ENCODE measurements around the gene C22orf31. TPM values are rescaled to one million over a fixed set of nuclear protein-coding genes. Genes with fewer than 3 reads are reported as not detected.

Gene C22orf31
- total and polyA plus RNA-seq, 2 experiments from 2014 or later: 0.36 TPM; not detected in 1

DNA sequence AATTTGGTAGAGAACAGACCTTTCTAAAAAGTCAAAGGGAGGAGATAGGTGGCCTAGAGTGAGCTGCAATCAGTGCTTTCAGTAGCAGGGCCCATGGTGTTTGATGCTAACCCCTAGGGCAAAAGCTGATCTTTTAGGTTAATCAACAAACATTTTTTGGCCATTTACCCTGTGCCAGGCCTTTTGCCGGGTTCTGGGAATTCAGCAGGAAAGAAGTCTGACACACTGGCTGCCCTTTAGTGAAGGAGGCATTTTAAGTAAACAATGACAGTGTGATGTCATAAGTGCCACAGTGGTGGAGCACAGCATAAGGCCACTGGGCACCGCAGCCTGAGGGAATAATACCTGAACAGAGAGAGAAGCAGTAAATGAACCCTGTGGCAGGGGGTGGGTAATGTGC lies 29.0 kb downstream of the C22orf31 start (continued):
- TF ChIP-seq, protein P1, sequence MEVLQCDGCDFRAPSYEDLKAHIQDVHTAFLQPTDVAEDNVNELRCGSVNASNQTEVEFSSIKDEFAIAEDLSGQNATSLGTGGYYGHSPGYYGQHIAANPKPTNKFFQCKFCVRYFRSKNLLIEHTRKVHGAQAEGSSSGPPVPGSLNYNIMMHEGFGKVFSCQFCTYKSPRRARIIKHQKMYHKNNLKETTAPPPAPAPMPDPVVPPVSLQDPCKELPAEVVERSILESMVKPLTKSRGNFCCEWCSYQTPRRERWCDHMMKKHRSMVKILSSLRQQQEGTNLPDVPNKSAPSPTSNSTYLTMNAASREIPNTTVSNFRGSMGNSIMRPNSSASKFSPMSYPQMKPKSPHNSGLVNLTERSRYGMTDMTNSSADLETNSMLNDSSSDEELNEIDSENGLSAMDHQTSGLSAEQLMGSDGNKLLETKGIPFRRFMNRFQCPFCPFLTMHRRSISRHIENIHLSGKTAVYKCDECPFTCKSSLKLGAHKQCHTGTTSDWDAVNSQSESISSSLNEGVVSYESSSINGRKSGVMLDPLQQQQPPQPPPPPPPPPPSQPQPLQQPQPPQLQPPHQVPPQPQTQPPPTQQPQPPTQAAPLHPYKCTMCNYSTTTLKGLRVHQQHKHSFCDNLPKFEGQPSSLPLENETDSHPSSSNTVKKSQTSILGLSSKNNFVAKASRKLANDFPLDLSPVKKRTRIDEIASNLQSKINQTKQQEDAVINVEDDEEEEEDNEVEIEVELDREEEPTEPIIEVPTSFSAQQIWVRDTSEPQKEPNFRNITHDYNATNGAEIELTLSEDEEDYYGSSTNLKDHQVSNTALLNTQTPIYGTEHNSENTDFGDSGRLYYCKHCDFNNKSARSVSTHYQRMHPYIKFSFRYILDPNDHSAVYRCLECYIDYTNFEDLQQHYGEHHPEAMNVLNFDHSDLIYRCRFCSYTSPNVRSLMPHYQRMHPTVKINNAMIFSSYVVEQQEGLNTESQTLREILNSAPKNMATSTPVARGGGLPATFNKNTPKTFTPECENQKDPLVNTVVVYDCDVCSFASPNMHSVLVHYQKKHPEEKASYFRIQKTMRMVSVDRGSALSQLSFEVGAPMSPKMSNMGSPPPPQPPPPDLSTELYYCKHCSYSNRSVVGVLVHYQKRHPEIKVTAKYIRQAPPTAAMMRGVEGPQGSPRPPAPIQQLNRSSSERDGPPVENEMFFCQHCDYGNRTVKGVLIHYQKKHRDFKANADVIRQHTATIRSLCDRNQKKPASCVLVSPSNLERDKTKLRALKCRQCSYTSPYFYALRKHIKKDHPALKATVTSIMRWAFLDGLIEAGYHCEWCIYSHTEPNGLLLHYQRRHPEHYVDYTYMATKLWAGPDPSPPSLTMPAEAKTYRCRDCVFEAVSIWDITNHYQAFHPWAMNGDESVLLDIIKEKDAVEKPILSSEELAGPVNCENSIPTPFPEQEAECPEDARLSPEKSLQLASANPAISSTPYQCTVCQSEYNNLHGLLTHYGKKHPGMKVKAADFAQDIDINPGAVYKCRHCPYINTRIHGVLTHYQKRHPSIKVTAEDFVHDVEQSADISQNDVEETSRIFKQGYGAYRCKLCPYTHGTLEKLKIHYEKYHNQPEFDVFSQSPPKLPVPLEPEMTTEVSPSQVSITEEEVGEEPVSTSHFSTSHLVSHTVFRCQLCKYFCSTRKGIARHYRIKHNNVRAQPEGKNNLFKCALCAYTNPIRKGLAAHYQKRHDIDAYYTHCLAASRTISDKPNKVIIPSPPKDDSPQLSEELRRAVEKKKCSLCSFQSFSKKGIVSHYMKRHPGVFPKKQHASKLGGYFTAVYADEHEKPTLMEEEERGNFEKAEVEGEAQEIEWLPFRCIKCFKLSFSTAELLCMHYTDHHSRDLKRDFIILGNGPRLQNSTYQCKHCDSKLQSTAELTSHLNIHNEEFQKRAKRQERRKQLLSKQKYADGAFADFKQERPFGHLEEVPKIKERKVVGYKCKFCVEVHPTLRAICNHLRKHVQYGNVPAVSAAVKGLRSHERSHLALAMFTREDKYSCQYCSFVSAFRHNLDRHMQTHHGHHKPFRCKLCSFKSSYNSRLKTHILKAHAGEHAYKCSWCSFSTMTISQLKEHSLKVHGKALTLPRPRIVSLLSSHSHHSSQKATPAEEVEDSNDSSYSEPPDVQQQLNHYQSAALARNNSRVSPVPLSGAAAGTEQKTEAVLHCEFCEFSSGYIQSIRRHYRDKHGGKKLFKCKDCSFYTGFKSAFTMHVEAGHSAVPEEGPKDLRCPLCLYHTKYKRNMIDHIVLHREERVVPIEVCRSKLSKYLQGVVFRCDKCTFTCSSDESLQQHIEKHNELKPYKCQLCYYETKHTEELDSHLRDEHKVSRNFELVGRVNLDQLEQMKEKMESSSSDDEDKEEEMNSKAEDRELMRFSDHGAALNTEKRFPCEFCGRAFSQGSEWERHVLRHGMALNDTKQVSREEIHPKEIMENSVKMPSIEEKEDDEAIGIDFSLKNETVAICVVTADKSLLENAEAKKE (CRISPR knock-in tag; IDR thresholded peaks at IDR 0.05): no peak
- TF ChIP-seq EZH2phosphoT487 (IDR thresholded peaks at IDR 0.05; ENCODE audit: unreplicated experiment) (no peak), JUNB (IDR thresholded peaks at IDR 0.05; ENCODE audit: unreplicated experiment) (no peak)

DNA sequence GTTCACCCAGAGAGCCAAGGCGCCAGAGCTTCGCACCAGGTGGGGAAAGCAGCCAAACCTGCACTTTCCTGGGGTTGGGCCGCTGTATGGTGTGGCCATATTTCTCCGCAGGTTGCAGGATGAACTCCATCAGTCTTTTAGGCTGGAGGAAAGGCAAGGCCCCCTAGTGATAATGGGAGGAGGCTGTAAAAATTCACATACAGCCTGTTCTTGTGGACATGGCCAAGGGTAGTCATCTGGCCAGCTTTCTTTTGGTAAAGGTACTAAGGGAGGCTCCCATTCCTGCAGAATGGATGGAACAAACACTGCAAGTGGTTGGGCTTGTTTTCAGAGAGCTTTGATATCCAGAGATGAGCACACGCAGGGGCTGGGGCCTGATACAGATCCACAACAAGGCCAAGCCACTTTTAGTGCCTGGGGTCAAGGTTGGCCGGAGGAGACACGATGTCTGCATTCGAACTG lies 29.6 kb downstream of the C22orf31 start:
- Mint-ChIP-seq H3K9me3 (no peaks in the 10 kb centered on the region), H3K4me3 (no peak overlapping the region), H3K36me3 (ENCODE audit: low read depth) (peaks cover 6% of the 10 kb centered on the region; the same call in 1 of the 3 replicates), H3K27ac (peak overlapping the region; percentile 97; the same call in 1 of the 2 replicates), H3K27me3 (ENCODE audit: insufficient read depth, low read depth, poor library complexity) (peaks cover 6% of the 10 kb centered on the region), H3K4me1 (peaks cover 49% of the 10 kb centered on the region)
- TF ChIP-seq, protein P2, sequence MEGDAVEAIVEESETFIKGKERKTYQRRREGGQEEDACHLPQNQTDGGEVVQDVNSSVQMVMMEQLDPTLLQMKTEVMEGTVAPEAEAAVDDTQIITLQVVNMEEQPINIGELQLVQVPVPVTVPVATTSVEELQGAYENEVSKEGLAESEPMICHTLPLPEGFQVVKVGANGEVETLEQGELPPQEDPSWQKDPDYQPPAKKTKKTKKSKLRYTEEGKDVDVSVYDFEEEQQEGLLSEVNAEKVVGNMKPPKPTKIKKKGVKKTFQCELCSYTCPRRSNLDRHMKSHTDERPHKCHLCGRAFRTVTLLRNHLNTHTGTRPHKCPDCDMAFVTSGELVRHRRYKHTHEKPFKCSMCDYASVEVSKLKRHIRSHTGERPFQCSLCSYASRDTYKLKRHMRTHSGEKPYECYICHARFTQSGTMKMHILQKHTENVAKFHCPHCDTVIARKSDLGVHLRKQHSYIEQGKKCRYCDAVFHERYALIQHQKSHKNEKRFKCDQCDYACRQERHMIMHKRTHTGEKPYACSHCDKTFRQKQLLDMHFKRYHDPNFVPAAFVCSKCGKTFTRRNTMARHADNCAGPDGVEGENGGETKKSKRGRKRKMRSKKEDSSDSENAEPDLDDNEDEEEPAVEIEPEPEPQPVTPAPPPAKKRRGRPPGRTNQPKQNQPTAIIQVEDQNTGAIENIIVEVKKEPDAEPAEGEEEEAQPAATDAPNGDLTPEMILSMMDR (conservative IDR thresholded peaks at IDR 0.05; ENCODE audit: low read depth in 2 of 2): peak; percentile 13 to 15; a peak in 1 of 4 replicates
- TF ChIP-seq EZH2phosphoT487 (IDR thresholded peaks at IDR 0.05; ENCODE audit: unreplicated experiment): no peak
- peak overlapping the region; percentile 93 for H3K27ac ChIP-seq (ENCODE audit: low read depth)
- H4K20me1 ChIP-seq (replicated peaks; ENCODE audit: insufficient read depth): no peaks in the 10 kb centered on the region
- peaks cover 33% of the 10 kb centered on the region for H3K4me1 ChIP-seq (ENCODE audit: insufficient read depth)
- no peaks in the 10 kb centered on the region for H3K36me3 ChIP-seq (ENCODE audit: insufficient read depth)
- H3F3A ChIP-seq (replicated peaks; ENCODE audit: low read depth): peaks cover 5% of the 10 kb centered on the region; the same call in 1 of the 2 replicates
- peaks cover 74% of the 10 kb centered on the region for H3K79me2 ChIP-seq (replicated peaks; ENCODE audit: insufficient read depth)
- peak overlapping the region; percentile 85 for H3K4me2 ChIP-seq
- DNase-seq (ENCODE audit: low spot score): peak; percentile 37
- ATAC-seq: peak; percentile 19
- H3K9me2 ChIP-seq (ENCODE audit: insufficient read depth): no peaks in the 10 kb centered on the region
- H3K4me3 ChIP-seq: no peak overlapping the region
- H2AFZ ChIP-seq: no peak overlapping the region
- no peaks in the 10 kb centered on the region for H3K27me3 ChIP-seq (ENCODE audit: insufficient read depth)
